NCI-H446 (cell line): ENCODE measurements around the gene P3H1.
A peak's percentile ranks its signal among the peaks of the same experiment; 100 is the strongest.
"Not testable (repeated sequence)": the region's sequence is repeated elsewhere in the genome, so short reads cannot be mapped to it uniquely, and the experiment has no call there.

Source experiments
- DNase-seq, 2 experiments: peaks; one replicate each; lab custom pipeline; 2025; lab: John Stamatoyannopoulos, UW

Gene P3H1

GRCh38 chr1:42766741-42767509, at the start of gene P3H1, which contains the start of gene C1orf50:
Gene P3H1 (minus strand): TSS chr1:42767028. CDS start chr1:42766971, 57 bp downstream.
Gene C1orf50 (plus strand): TSS chr1:42767249. CDS start chr1:42767312, 63 bp downstream.
- DNase-seq = peak; percentile 99 to 100

GRCh38 chr1:42815941-42816584, 49.2 kb upstream of the P3H1 start:
- no peak for DNase-seq

GRCh38 chr1:42814815-42815214, 48.0 kb upstream of the P3H1 start:
- DNase-seq = not testable (repeated sequence)

GRCh38 chr1:42807056-42807668, 40.3 kb upstream of the P3H1 start:
- DNase-seq = no peak

GRCh38 chr1:42806593-42806992, 39.8 kb upstream of the P3H1 start:
- DNase-seq = no peak

GRCh38 chr1:42806171-42806570, 39.3 kb upstream of the P3H1 start:
- no peak for DNase-seq

- DNase-seq = no peak
Observed at GRCh38 chr1:42801832-42802473, 35.1 kb upstream of the P3H1 start.

GRCh38 chr1:42797979-42798378, 31.2 kb upstream of the P3H1 start:
- no peak for DNase-seq

GRCh38 chr1:42797414-42797813, 30.6 kb upstream of the P3H1 start:
- DNase-seq = no peak

GRCh38 chr1:42793824-42794223, 27.0 kb upstream of the P3H1 start:
- DNase-seq = no peak

- DNase-seq = no peak
Observed at GRCh38 chr1:42788021-42788420, 21.2 kb upstream of the P3H1 start.

GRCh38 chr1:42786097-42786496, 19.3 kb upstream of the P3H1 start:
- DNase-seq = no peak

- no peak for DNase-seq
Observed at GRCh38 chr1:42784946-42785693, 18.3 kb upstream of the P3H1 start, which contains the start of gene TMEM269. Gene TMEM269 (plus strand): TSS chr1:42784991. CDS start chr1:42789894, 4,903 bp downstream.

- DNase-seq = no peak
Observed at GRCh38 chr1:42784547-42784945, 17.7 kb upstream of the P3H1 start.

GRCh38 chr1:42783092-42783491, 16.3 kb upstream of the P3H1 start:
- no peak for DNase-seq

- no peak for DNase-seq
Observed at GRCh38 chr1:42780176-42780575, 13.3 kb upstream of the P3H1 start.

- DNase-seq = no peak
Observed at GRCh38 chr1:42779725-42780124, 12.9 kb upstream of the P3H1 start.

- peak; percentile 25 to 49 for DNase-seq
Observed at GRCh38 chr1:42777852-42778251, 11.0 kb upstream of the P3H1 start.

GRCh38 chr1:42776502-42776901, 9.7 kb upstream of the P3H1 start:
- no peak for DNase-seq

GRCh38 chr1:42774928-42775526, 8.2 kb upstream of the P3H1 start:
- DNase-seq = no peak

GRCh38 chr1:42773420-42773819, 6.6 kb upstream of the P3H1 start:
- no peak for DNase-seq
